Measurements from ENCODE around the gene CSK. TPM values are rescaled to one million over a fixed set of nuclear protein-coding genes. Genes with fewer than 3 reads are reported as not detected.

The CSK gene
- total RNA-seq, 2 donors from 2014 or later = 11.2 to 15.2 TPM

GRCh38 chr15:74762791-74763150, 19.1 kb upstream of the CSK start:
- Histone ChIP-seq H3K9me3 (no peaks in the 10 kb centered on the region), H3K4me3 (no peak overlapping the region), H3K27me3 (no peaks in the 10 kb centered on the region), H3K27ac (no peak overlapping the region), H3K4me1 (no peaks in the 10 kb centered on the region), H3K36me3 (replicated peaks in 1 of 2; ENCODE audit: insufficient read depth in 1 of 2, low read depth in 2 of 2) (no peaks in the 10 kb centered on the region)
- ATAC-seq = no peak
- TF ChIP-seq, protein P1, sequence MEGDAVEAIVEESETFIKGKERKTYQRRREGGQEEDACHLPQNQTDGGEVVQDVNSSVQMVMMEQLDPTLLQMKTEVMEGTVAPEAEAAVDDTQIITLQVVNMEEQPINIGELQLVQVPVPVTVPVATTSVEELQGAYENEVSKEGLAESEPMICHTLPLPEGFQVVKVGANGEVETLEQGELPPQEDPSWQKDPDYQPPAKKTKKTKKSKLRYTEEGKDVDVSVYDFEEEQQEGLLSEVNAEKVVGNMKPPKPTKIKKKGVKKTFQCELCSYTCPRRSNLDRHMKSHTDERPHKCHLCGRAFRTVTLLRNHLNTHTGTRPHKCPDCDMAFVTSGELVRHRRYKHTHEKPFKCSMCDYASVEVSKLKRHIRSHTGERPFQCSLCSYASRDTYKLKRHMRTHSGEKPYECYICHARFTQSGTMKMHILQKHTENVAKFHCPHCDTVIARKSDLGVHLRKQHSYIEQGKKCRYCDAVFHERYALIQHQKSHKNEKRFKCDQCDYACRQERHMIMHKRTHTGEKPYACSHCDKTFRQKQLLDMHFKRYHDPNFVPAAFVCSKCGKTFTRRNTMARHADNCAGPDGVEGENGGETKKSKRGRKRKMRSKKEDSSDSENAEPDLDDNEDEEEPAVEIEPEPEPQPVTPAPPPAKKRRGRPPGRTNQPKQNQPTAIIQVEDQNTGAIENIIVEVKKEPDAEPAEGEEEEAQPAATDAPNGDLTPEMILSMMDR (IDR thresholded peaks at IDR 0.05) = no peak
- TF ChIP-seq POLR2A (IDR thresholded peaks at IDR 0.05) = no peak
- WGBS, 2 donors = 37 to 41% methylated on average over 5 to 6 of the region's 6 CpGs
- DNase-seq = no peak
- intact Hi-C loops (cut with DNase I) = loop anchor here (10.0 kb wide), 1 partner anchor 378 kb away; no protein-coding TSS in a partner anchor

- H3K4me3 ChIP-seq = no peak overlapping the region
- intact Hi-C loops (cut with DNase I) = loop anchor here (10.0 kb wide), 1 partner anchor 379 kb away; no protein-coding TSS in a partner anchor
- no peak overlapping the region for H3K27ac ChIP-seq
- H3K27me3 ChIP-seq = no peaks in the 10 kb centered on the region
- DNase-seq (no peak), ATAC-seq (no peak)
- no peaks in the 10 kb centered on the region for H3K36me3 ChIP-seq (replicated peaks in 1 of 2; ENCODE audit: insufficient read depth in 1 of 2, low read depth in 2 of 2)
- 75% methylated on average over 15 of the region's 15 CpGs; no CpG with 5 or more reads in 1 of the 2 donors for WGBS, 2 donors
- TF ChIP-seq POLR2A (IDR thresholded peaks at IDR 0.05) = no peak
- TF ChIP-seq, protein P1 (IDR thresholded peaks at IDR 0.05) = no peak
- H3K9me3 ChIP-seq = no peaks in the 10 kb centered on the region
- H3K4me1 ChIP-seq = no peaks in the 10 kb centered on the region
Observed at GRCh38 chr15:74763416-74763815, 18.5 kb upstream of the CSK start.

DNA sequence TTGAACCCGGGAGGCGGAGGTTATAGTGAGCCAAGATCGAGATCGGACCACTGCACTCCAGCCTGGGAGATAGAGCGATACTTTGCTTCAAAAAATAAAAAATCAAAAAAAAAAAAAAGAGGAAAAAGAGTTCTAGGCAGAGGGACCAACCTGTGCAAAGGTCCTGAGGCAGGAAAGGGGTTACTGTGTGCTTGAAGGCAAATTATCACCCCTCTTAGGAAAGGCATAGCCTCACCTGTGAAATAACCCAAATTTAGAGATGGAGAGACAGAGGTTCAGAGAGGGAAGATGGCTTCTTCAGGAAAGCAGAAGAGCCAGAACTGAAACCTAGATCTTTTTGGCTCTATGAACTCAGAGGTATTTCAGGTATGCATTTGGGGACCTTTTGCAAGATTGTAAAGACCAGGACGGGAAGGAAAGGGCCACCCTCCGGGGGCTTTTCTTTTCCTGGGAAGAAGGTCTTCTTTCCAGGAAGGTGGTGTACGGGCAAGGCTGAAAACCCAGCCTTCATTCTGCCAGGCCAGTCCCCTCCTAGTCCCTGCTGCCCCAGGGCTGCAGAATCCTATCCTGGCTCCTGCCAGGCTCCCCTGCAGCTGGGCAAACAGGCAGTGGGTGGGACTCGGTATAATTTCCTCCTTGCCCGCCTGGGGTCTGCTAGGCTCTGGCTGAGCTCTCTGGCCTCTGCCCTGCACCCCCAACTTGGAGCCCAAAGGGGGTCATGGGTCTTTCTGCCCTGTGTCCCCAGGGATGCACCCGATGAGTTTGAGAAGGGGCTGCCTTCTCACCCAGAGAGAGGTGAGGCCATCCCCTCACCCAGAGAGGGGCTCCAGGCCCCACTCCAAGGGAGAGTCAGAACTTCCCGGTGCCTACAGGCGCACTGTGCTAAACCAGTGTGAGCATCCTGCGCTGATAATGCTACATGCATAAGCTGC, 14.4 kb upstream of the CSK start:
- ATAC-seq (no peak), DNase-seq (no peak)
- Histone ChIP-seq H3K27ac (no peak overlapping the region), H3K27me3 (no peaks in the 10 kb centered on the region), H3K9me3 (no peaks in the 10 kb centered on the region), H3K4me1 (peaks cover 6% of the 10 kb centered on the region), H3K36me3 (replicated peaks in 1 of 2; ENCODE audit: insufficient read depth in 1 of 2, low read depth in 2 of 2) (no peaks in the 10 kb centered on the region), H3K4me3 (no peak overlapping the region)
- TF ChIP-seq, protein P1 (IDR thresholded peaks at IDR 0.05) = no peak
- no peak for TF ChIP-seq POLR2A (IDR thresholded peaks at IDR 0.05)
- intact Hi-C loops (cut with DNase I) = loop anchor here (5.0 to 10.0 kb wide), 2 partner anchors 135 to 383 kb away; no protein-coding TSS in a partner anchor
- WGBS, 2 donors = 52 to 72% methylated on average over 10 to 14 of the region's 14 CpGs

GRCh38 chr15:74768099-74768770, 13.6 kb upstream of the CSK start:
- 25 to 26% methylated on average over 14 to 15 of the region's 15 CpGs for WGBS, 2 donors
- intact Hi-C loops (cut with DNase I) = loop anchor here (5.0 to 10.0 kb wide), 2 partner anchors 136 to 383 kb away; no protein-coding TSS in a partner anchor
- no peak overlapping the region for H3K27ac ChIP-seq
- H3K9me3 ChIP-seq = no peaks in the 10 kb centered on the region
- no peak overlapping the region for H3K4me3 ChIP-seq
- no peak for TF ChIP-seq POLR2A (IDR thresholded peaks at IDR 0.05)
- TF ChIP-seq, protein P1 (IDR thresholded peaks at IDR 0.05) = no peak
- no peak for ATAC-seq
- H3K4me1 ChIP-seq = peaks cover 6% of the 10 kb centered on the region
- H3K36me3 ChIP-seq (replicated peaks in 1 of 2; ENCODE audit: insufficient read depth in 1 of 2, low read depth in 2 of 2) = no peaks in the 10 kb centered on the region
- no peak for DNase-seq
- H3K27me3 ChIP-seq = no peaks in the 10 kb centered on the region
